Endodermal cell (in vitro differentiated cells): Measurements from ENCODE around the gene TMEM108. TPM values are rescaled to one million over a fixed set of nuclear protein-coding genes. Genes with fewer than 3 reads are reported as not detected.

Experiments used
- DNase-seq: peaks from one replicate; pipeline ENCODE4 v3.0.0-alpha.2; 2017
- H3K27ac ChIP-seq: 2 replicates; pipeline ENCODE4 v1.5.1; 2013; ENCODE audit warnings: mild to moderate bottlenecking, low read depth, low read length, moderate library complexity
- H3K27me3 ChIP-seq: 2 replicates; pipeline ENCODE4 v1.6.1; 2013; ENCODE audit warnings: mild to moderate bottlenecking, low read length, moderate library complexity; ENCODE audit not compliant: insufficient read depth, control insufficient read depth, poor library complexity, severe bottlenecking
- H3K36me3 ChIP-seq: 2 replicates; pipeline ENCODE4 v1.7.0; 2013; ENCODE audit warnings: mild to moderate bottlenecking, low read length, moderate library complexity; ENCODE audit not compliant: control insufficient read depth, insufficient read depth
- H3K4me1 ChIP-seq: one replicate; pipeline ENCODE4 v1.7.0; 2013; ENCODE audit warnings: low read length; ENCODE audit not compliant: control insufficient read depth, insufficient read depth
- H3K4me3 ChIP-seq: 2 replicates; pipeline ENCODE4 v1.5.1; 2013; ENCODE audit warnings: mild to moderate bottlenecking, low read length, moderate library complexity
- H3K9ac ChIP-seq: 2 replicates; pipeline ENCODE4 v1.6.1; 2013; ENCODE audit warnings: mild to moderate bottlenecking, low read length, moderate library complexity; ENCODE audit not compliant: poor library complexity, severe bottlenecking; ENCODE audit errors: extremely low read depth
- H3K9me3 ChIP-seq: 2 replicates; pipeline ENCODE4 v1.6.1; 2013; ENCODE audit warnings: mild to moderate bottlenecking, low read length, moderate library complexity; ENCODE audit not compliant: control insufficient read depth
- H3K27ac Mint-ChIP-seq: 2 replicates; pipeline ENCODE4 v1.8.0; 2020; ENCODE audit warnings: mixed read lengths
- H3K27me3 Mint-ChIP-seq: 2 replicates; pipeline ENCODE4 v1.8.0; 2021; ENCODE audit warnings: mild to moderate bottlenecking, mixed read lengths; ENCODE audit not compliant: insufficient read depth
- H3K36me3 Mint-ChIP-seq: 2 replicates; pipeline ENCODE4 v1.8.0; 2020; ENCODE audit warnings: low read depth, mixed read lengths
- H3K4me1 Mint-ChIP-seq: 2 replicates; pipeline ENCODE4 v1.8.0; 2020; ENCODE audit warnings: mixed read lengths
- H3K4me3 Mint-ChIP-seq: 2 replicates; pipeline ENCODE4 v1.8.0; 2020; ENCODE audit warnings: mild to moderate bottlenecking, moderate library complexity, mixed read lengths
- H3K9me3 Mint-ChIP-seq: 2 replicates; pipeline ENCODE4 v1.8.0; 2020; ENCODE audit warnings: mild to moderate bottlenecking, mixed read lengths
- WGBS, 2 experiments: methylation state at CpG; one replicate each; pipeline versions ENCODE4 v1.1.5 to v1.1.7; 2013; ENCODE audit warnings: missing lambda C conversion rate in 2 of 2, mixed read lengths in 1 of 2; ENCODE audit not compliant: insufficient coverage in 1 of 2, insufficient read length in 1 of 2; 5-methylcytosine and 5-hydroxymethylcytosine counted together
- total RNA-seq, 2 donors: library from RNA; stranded (reverse); fragmentation: NEBNext Ultra II Directional in 1 of 2; extraction: Animal tissue kit (Norgen Biotek cat#: 25700) in 1 of 2; gene quantifications; 2 replicates in 1 of 2; 3 replicates in 1 of 2; pipeline ENCODE4 v1.2.1, GENCODE V29; 2021
- TF ChIP-seq, protein P1 (sequence below): fragments of 200-600 bp; sonication (generic); conservative IDR thresholded peaks from 2 replicates; pipeline ENCODE4 v1.5.0; 2021; ENCODE audit warnings: antibody characterized with exemption, mild to moderate bottlenecking

TMEM108 gene
- total RNA-seq, 2 donors from 2014 or later = 4.8 to 7.9 TPM

- TF ChIP-seq, protein P1, sequence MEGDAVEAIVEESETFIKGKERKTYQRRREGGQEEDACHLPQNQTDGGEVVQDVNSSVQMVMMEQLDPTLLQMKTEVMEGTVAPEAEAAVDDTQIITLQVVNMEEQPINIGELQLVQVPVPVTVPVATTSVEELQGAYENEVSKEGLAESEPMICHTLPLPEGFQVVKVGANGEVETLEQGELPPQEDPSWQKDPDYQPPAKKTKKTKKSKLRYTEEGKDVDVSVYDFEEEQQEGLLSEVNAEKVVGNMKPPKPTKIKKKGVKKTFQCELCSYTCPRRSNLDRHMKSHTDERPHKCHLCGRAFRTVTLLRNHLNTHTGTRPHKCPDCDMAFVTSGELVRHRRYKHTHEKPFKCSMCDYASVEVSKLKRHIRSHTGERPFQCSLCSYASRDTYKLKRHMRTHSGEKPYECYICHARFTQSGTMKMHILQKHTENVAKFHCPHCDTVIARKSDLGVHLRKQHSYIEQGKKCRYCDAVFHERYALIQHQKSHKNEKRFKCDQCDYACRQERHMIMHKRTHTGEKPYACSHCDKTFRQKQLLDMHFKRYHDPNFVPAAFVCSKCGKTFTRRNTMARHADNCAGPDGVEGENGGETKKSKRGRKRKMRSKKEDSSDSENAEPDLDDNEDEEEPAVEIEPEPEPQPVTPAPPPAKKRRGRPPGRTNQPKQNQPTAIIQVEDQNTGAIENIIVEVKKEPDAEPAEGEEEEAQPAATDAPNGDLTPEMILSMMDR = no peak
- Histone ChIP-seq H3K27me3 (no peaks in the 10 kb centered on the region), H3K36me3 (no peaks in the 10 kb centered on the region), H3K9ac (no peak overlapping the region), H3K27ac (no peak overlapping the region), H3K4me1 (no peaks in the 10 kb centered on the region), H3K4me3 (no peak overlapping the region), H3K9me3 (no peaks in the 10 kb centered on the region)
- Mint-ChIP-seq H3K27me3 (no peaks in the 10 kb centered on the region), H3K27ac (no peak overlapping the region), H3K4me1 (peaks cover 3% of the 10 kb centered on the region), H3K36me3 (no peaks in the 10 kb centered on the region), H3K4me3 (no peak overlapping the region), H3K9me3 (peaks cover 3% of the 10 kb centered on the region)
- no peak for DNase-seq
- 95% methylated on average over 2 of the region's 2 CpGs; no CpG with 5 or more reads in 1 of the 2 experiments for WGBS, 2 experiments
Observed at GRCh38 chr3:133092681-133093080, 54.5 kb downstream of the TMEM108 start.

- no peaks in the 10 kb centered on the region for H3K4me1 ChIP-seq
- Mint-ChIP-seq H3K9me3 (peaks cover 7% of the 10 kb centered on the region), H3K27me3 (no peaks in the 10 kb centered on the region), H3K36me3 (no peaks in the 10 kb centered on the region), H3K27ac (no peak overlapping the region), H3K4me3 (no peak overlapping the region), H3K4me1 (peaks cover 3% of the 10 kb centered on the region)
- H3K9me3 ChIP-seq = no peaks in the 10 kb centered on the region
- no peaks in the 10 kb centered on the region for H3K27me3 ChIP-seq
- H3K9ac ChIP-seq = no peak overlapping the region
- no peak for DNase-seq
- no peaks in the 10 kb centered on the region for H3K36me3 ChIP-seq
- 86% methylated on average over 1 of the region's 1 CpG; no CpG with 5 or more reads in 1 of the 2 experiments for WGBS, 2 experiments
- no peak overlapping the region for H3K4me3 ChIP-seq
- no peak overlapping the region for H3K27ac ChIP-seq
- TF ChIP-seq, protein P1 = no peak
Observed at GRCh38 chr3:133093366-133093765, 55.2 kb downstream of the TMEM108 start.

GRCh38 chr3:133096900-133097613 lies 58.9 kb downstream of the TMEM108 start:
- Histone ChIP-seq H3K36me3 (no peaks in the 10 kb centered on the region), H3K9me3 (no peaks in the 10 kb centered on the region), H3K4me3 (no peak overlapping the region), H3K27ac (no peak overlapping the region), H3K27me3 (no peaks in the 10 kb centered on the region), H3K4me1 (no peaks in the 10 kb centered on the region), H3K9ac (no peak overlapping the region)
- no peak for DNase-seq
- Mint-ChIP-seq H3K4me1 (no peaks in the 10 kb centered on the region), H3K4me3 (no peak overlapping the region), H3K36me3 (peaks cover 6% of the 10 kb centered on the region), H3K27ac (no peak overlapping the region), H3K9me3 (peaks cover 13% of the 10 kb centered on the region), H3K27me3 (no peaks in the 10 kb centered on the region)
- WGBS, 2 experiments = 93% methylated on average over 3 of the region's 3 CpGs; no CpG with 5 or more reads in 1 of the 2 experiments
- TF ChIP-seq, protein P1 = no peak
